Hematopoietic multipotent progenitor cell treated with erythropoietin and hydrocortisone succinate and interleukin-3 and kit ligand, for 15 days (in vitro differentiated cells): ENCODE measurements around the gene PAX7.

Experiments used
- DNase-seq: peaks from one replicate; pipeline ENCODE4 v3.0.0-alpha.2; 2015; ENCODE audit warnings: low spot score

The PAX7 gene

DNA sequence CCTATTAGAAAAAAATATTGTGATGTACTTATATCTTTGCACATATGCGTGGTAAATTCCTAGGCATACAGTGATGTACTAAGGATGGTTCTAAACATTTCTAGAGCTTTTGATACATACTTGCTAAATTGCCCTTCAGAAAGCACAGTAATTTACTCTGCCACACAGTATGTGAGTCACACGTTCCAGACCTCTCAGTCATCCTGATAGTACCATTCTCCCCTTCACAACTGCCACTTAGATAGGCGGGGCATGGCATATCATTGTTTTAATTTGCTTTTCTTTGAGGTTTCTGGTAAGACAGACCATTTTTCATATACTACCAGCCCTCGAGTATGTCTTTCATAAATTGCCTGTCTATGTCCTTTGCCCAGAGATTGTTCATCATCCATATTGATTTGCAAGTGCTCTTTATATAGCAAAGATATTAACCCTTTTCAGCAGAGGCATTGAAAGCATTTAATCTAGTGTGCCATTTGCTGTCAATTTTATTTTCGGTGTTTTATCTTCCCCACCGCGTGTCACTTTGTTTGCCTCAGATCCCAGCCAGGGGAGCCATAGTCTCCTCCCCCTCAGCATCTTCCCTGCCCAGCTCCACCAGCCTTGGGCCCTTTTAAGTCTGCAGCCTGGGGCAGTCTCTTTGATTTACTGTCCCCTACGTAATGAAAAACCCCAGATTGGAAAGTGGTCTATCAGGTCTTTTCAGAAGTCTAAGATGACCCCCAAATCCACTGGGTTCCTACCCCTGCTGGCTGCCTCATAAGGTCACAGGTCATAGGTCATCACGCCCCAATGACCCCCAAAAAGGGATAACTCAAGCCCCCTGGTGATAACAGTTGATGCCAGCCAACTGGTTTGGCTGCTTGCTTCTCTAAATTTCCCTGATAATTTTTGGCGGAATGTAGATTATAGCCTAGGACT is 11.8 kb upstream of the PAX7 start:
- DNase-seq: no peak

DNA sequence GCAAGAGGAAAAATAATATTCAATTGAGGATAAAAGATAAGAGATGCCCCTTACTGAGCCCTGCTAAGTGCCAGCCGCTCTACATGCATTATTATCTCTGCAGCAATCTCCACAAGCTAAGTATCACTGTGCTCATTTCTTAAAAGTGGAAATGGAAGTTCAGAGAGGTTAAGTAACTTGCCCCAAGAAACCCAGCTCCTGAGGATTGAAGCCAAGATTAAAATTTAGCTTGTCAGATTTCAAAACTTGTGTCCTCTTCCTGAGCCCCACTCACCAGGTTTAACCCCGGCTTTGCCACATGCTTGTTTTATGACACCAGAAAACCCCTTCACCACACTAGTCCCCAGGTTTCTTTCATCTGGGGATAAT is 11.2 kb upstream of the PAX7 start:
- DNase-seq: no peak

DNA sequence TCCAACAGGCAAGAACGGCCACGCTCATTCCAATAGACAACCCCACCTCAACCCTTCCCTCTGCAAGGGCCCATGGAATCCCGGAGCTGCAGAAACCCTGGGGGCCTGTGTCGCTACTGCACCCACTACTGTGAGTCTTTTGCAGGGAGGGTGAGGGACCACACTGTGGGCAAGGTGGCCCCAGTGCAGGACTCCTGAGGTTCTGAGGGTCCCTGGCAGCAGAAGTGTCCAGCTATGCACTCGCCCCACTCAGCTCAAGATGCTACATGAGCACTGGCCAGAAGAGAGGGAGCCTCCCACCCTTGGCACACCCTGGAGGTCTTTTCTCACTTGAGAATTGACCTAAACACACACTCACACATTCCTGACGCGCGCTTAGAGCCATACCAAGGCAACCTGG is 2.1 kb upstream of the PAX7 start:
- DNase-seq: no peak

DNA sequence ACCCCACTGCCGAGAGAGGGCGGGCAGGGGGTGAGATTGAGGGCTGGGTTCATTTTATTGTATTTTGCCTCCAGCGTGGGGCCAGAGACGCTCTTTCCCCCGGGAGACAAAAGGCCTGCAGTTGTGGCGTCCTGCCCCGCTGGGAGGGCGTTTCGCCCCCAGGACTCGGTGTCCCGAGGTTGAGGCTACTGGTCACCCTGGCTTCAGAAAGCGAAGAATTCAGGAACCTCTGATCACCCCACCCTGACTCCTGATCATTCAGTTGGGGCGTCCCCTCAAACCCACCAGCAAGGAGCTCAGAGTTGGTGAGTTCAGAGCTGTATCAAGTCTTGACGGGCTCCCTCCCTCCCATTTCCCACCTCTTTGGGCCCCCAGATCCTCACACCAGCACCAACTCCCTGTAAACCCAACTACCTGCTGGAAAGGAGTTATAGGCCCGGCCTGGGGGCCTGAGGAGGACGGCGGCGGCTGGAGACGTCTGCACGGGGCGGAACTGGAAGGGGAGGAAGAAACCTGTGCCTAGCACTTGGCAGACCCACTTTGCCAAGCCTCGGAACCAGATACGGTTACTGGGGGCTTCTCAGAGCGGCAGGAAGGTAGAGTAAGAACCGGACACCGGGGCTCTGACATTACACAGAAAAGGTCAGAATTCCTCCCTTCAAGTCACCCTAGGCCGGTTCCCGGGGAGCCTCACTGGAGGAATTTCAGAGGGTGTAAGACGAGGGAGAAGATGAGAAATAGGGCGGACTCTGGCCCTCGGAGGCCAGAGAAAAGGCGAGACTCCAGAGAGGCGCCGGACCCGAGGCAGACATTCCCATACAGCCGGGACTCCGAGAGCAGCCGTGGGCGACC is 761 bp upstream of the PAX7 start:
- no peak for DNase-seq

DNA sequence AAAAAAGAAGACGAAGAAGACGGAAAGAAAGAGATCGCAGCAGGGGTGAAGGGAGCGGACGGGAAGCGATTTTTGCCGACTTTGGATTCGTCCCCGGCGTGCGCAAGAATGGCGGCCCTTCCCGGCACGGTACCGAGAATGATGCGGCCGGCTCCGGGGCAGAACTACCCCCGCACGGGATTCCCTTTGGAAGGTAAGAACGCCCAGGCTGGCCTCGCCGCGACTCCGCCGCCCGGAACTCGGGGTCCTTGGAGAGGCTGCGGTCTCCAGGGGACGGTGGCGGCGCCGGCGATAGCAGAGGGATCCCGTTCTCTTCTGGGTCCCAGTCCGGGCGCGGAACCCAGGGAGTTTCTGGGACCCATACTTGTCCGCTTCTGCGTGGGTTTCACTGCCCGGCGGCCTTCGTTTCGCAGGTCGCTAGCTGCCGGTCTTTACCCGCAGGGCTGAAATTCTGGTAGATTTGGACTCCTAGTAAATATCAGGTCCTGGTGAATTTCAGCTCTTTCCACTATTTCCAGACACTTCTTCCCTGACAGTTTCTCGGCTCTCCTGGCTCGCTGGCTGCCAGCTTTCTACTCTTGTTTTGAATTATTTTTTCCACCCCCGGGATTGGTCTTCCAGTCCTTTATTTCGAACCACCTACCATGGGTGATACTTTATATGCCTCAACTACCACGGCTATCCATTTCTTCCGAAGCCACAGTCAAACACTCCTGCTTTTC is 1.0 kb downstream of the PAX7 start:
- no peak for DNase-seq

DNA sequence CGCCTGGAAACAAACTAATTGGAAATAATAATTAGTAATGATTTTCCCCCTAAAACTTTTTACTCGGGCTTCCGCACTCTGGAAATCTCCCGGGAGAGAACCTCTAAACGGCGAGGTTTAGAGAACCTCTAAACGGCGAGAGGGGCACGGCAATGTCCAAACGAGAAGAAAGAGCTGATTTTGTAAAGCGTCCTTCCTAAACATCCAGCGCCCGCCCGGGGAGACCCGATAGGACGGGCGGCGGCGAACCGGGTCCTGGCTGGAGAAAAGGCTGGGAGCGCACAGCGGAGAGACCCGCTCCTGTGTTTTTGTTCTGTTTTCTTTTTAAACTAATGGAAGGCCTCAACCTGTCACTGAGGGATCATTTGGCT is 1.6 kb downstream of the PAX7 start:
- no peak for DNase-seq

DNA sequence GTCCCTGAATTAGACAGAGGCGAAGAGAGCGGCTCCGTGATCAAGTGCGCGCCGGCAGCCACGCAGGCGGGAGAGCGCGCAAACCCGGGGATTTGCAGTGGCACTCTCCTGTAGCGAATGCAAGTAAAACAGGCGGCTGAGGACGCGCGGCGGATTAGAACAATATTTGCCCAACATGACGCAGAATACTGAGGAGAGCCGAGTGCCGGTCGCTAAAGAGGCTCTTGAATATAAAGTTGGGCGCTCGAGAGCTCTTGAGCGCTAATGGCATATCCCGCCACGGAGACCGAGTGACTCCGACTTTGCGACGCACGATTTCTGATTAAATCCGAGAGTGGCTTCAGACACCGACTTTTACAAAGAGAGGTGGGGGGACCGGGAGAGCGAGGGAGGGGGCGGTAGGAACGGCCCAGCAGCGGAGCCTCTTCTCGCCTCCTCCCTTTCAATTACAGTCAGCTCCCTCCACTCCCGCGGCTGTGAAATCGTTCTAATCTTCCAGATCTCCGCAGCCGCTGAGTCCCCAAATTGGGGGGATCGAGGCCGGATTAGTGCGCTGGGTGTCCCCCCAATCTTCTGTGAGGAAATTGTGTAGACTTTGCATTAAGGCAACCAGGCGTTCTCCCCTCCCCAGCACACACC is 2.3 kb downstream of the PAX7 start:
- DNase-seq: no peak

DNA sequence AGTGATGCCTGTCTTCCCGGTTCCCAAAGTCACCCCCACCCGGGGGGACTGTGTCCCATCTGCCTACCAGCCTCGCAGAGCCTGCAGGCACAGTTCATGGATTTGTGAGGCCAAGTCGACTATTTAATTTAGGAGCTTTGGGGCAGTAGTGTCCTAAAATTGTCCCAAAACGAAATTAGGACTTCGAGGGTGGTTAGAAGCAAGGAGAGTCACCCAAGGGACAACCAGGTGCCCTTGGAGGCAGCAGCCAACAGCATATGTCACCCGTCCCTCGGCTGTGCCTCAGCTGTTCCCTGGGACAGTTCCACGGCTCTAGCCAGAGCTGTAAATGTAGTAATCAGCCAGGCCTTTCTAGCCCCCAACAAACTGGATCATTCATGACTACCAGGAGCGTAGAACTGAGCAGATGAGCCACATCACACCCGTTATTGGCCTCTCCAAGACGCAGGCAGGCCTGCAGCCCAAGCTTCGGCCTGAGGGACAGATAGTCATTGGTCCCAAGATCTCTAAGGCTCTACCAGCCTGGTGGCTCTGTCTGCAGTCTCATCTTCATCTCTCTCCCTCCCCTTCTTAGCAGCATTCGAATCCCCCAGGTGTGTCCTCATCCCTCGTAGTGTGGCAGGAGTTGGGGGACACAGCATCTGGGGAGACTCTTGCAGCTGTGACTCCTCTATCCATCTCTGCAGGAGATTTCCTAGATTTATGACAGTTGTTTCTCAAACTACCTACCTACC is 2.9 kb downstream of the PAX7 start:
- DNase-seq: no peak

DNA sequence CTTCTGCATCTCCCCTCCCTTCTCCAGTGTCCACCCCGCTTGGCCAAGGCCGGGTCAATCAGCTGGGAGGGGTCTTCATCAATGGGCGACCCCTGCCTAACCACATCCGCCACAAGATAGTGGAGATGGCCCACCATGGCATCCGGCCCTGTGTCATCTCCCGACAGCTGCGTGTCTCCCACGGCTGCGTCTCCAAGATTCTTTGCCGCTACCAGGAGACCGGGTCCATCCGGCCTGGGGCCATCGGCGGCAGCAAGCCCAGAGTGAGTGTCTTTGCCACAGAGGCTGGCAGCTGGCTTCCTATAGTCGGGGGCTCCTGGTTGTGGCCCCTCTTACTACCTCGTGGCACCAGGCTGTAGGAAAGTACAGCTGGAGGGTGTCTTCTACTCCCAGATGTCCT is 3.6 kb downstream of the PAX7 start:
- no peak for DNase-seq

DNA sequence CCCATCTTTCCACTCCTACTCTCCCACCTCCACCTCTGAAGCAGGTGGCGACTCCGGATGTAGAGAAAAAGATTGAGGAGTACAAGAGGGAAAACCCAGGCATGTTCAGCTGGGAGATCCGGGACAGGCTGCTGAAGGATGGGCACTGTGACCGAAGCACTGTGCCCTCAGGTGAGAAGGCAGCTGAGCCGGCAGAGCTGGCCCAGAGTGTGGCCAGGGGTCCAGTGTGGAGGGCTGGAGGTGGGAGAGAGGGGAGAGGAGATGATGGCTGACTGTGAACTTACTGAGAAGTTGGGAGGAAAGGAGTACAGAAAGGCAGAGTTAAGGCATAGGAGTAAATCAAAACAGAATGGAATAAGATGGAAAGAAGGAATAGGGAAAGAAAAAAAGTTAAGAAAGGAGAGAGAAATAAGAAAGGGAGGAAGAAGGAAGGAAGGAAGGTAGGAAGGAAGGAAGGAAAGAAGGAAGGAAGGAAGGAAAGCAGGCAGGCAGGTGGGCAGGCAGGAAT is 4.5 kb downstream of the PAX7 start:
- no peak for DNase-seq

DNA sequence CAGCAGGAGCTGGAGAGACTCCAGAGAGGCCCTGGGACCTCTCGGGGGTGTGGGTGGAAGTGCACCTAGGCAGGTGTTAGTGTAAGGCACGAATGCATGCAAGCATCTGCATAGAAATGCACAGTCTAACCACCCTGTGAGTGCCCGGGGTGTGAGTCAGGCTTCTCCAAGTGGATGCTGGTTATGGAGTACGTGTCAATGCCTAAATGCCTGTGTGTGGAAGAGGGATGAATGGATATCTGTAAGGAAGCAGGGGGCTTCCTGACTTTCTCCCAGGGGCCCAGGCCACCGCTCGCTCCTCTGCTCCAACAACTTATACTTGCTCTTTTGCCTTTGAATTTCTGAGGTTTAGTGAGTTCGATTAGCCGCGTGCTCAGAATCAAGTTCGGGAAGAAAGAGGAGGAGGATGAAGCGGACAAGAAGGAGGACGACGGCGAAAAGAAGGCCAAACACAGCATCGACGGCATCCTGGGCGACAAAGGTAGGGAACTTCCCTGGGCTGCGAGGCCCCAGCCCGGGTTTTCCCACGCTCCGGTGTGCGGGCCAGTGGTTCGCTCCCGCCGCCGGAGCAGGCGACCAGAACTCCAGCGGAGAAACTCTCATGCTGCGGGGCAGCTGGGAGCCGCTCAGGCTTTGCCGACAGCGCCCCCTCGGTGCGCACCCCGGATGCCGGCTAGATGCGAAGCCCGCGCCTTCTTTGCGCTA is 5.4 kb downstream of the PAX7 start:
- DNase-seq: no peak

DNA sequence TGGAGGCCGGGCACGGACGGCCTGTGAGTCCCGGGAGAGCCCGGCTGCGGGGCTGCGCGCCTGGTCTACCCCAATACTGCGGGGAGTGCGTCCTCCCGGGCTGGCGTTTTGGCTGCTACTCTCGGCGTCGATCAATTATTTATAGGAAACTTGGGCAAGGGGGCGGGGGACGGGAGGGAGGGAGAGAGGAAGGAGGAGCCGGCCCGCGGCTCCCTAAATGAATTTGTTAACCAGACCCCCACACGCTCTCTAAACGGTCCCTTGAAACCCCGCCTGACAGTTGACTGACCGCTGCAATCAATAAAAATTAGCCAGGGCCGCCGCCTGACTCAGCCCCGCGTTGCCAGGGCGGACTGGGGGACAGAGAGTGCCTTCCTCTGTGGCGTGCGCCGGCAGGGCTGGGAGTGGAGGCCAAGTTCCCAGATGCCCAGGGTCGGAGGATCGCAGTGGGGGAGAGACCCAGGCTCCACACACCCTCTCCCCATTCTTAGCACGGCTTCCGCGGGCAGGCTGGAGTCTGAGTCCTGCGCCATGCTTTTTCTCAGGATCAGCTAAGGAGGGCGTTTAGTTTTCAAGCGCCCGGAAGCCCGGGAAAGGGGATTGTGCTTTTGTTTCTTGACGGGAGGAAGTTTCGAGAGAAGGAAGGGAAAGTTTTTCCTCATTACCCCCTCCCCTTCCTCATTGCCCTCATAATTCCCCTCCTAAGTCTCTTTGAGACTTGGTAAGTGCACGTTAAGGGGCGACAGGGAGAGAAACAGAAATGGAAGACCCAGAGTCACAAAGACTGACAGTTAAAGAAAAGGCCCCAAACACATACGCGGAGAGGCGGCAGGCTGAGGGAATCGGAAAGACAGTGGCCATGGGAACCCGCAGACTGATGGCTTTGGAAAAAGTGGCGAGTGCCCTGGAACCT is 6.2 kb downstream of the PAX7 start:
- no peak for DNase-seq

DNA sequence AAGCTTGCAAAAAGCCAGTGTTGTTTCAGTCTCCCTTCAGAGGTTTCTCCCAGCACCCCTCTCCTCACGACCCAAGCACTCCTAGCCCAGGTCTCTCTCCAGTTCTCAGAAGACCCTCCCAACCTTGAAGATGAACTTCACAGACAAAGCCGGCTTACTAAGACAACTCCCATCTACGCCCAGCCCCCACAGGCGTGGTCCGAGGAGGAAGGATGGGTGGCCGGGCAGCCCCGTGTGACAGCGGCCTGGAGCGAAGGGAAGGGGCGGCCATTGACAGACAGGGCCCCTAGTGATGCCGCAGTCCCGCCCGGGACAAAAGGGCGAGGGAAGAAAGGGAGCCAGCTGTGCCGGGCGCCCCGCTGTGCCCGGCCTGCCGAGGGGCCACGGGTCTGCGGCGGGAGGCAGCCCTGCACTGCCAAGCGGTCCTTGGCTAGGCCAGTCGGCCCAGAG is 6.9 kb downstream of the PAX7 start:
- DNase-seq: no peak

DNA sequence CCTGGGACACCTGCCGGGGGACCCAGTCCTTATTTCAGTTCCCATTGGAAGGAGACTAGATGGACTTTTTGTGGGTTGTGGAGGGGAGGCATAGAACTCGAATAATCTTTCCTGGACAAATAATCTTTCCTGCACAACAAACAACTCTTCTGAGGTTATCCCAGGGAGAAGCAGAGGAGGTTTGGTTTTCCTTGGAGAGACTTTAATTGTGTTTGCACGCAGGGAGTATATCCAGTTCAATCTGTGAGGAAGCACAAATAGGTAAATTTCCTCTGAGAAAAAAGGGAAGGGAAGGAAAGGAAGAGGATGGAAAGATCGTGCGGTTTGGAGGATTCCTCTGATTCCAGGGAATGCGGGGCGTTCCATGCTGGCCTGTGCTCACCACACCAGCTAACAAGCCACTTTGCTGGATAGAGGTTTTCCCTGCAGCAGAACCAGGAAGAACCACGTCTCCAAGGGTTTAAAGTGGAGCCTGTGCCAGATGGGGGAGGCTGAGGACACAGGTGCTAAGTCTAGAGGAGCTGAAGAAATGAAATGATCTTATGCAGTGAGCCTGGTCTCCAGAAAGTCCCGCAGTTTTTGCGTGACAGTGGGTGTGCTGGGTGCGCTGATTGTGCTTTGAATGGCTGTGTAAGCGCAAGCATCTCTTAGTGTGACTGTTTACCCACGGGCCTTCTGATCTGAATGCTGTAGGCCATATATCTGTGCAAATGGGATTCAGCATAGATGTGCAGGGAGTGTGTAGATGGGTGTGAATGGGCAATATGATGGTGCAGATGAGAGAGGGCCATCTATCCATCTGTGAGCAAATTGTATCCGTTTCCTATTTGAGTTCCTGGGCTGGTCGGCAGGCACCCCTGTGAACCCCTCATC is 7.6 kb downstream of the PAX7 start:
- DNase-seq: no peak

DNA sequence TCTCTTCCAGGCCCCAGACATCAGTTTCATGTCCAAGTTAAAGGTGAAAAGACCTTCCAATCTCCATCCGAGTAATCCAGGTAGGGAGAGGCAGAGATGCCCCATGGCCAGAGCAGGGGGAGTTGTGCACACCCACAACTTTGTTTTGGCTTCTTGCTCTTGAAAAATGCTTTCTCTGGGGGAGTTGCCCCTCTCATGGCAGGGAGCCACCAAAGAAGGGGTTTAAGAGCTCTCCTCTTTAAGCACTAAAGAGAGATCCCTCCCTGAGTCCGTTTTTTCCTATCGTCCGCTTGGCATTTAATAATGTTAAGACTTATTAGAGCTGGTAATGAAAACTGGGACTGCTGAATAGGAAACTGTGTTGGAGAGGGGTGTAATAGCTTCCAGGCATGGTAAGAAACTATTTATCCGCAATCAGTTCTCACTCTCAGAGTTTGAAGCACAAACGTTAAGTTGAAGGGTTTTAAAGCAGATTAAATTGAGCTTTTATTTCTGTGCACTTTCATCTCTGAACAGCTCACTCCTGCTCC is 8.3 kb downstream of the PAX7 start:
- DNase-seq: no peak

DNA sequence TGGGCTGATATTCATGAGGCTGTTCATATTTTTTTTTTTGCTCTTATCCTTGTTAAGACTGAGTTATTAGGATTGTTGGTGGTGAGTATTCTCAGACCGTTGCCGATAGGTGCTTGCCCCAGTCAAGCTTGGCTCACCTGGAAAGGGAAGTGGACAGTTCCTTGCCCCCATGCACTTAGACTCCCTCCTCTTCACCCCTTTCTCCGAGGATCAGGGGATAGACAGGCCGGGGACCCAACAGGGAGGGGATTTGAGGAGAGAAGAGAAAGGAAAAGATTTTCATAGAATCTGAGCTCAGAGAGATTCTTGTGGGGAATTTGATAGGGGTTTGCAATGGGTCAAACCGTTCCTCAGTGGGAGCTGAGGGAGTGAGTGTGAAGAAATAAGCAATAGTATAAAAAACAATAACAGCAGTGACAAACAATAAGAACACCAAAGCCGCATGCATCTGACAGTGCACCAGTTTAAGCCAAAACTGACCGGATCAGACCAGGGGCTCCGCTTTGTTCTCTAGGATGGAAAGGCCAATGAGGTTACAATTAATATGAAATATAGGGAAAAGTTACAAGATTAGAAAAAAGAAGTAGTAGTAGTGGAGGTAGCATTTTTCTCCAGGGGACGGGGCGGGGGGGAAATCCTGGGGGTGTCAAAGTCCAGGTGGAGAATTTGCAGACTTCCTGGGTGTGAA is 8.9 kb downstream of the PAX7 start:
- no peak for DNase-seq

DNA sequence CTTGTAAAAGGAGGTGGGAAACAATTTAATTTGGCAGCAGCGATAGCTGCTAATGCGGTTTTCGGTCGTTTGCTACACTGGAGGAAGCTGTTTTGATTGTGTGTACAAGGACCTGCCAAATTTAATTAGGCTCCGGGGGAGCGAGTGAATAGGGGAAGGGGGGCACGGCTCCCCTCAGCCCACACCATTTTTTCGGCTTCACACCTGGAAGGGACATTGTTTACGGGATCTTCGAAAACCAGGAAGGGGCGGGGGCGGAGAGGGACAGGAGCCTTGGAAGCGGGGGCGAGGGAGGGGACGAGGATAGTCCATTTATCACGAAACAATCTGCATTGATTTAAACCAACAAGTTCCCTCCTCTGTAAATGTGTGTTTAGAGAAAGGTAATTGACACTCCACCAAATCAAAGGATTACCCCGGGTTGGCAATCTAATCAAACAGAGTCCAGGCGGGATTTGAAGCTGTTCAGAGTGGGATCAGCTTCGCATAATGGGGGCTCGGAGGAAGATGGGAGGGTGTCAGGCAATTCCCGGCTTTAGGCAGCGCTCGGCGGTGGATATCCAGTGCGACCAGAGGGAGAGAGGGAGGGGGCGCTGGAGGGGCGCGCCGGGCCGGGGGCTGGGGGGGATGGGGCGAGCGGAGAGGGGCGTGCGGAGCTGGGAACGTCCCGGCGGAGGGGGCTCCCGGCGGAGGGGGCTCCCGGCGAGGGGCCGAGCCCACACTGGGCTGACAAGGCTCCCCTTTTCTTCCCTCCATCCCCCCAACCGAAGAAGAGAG is 9.8 kb downstream of the PAX7 start:
- no peak for DNase-seq
